ENCODE results near the gene VWF.

VWF gene

GRCh38 chr12:5902736-5903135, 221.7 kb downstream of the VWF start:
- no peak overlapping the region for H3K27ac ChIP-seq (ENCODE audit: low read depth, low read length)

DNA sequence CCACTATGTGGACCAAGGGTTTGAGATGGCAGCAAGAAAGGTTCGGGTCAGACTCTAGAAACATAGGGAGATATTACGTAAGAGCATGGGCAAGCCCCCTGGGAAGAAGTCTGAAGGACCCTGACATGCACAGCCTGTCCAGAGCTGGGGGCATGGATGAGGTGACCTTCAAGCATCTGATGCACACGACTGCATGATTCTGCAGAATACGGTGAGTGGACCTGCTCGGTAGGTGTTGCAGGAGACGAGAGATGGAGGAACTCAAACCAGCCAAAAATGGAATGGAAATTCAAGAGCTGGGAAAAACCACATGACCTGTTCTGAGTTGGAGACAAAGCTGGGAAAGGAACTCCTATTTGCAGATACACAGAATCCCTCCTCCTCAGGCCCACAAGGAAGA, 223.1 kb downstream of the VWF start:
- Histone ChIP-seq H3K4me3 (ENCODE audit: low read length) (no peak overlapping the region), H3K9me3 (ENCODE audit: insufficient read depth, low read depth, low read length) (no peaks in the 10 kb centered on the region), H3K4me1 (ENCODE audit: insufficient read depth, low read length) (no peaks in the 10 kb centered on the region), H3K27me3 (ENCODE audit: insufficient read depth, low read length) (no peaks in the 10 kb centered on the region), H3K27ac (ENCODE audit: low read depth, low read length) (no peak overlapping the region), H3K36me3 (ENCODE audit: insufficient read depth, low read length) (no peaks in the 10 kb centered on the region), H3K9ac (ENCODE audit: low read depth, low read length) (no peak overlapping the region)
- WGBS, result 93% methylated on average over 6 of the region's 6 CpGs

More at GRCh38 chr12:5902736-5903135, 221.7 kb downstream of the VWF start:
- Histone ChIP-seq H3K9ac (ENCODE audit: low read depth, low read length) (no peak overlapping the region), H3K9me3 (ENCODE audit: insufficient read depth, low read depth, low read length) (no peaks in the 10 kb centered on the region), H3K36me3 (ENCODE audit: insufficient read depth, low read length) (no peaks in the 10 kb centered on the region), H3K4me1 (ENCODE audit: insufficient read depth, low read length) (no peaks in the 10 kb centered on the region), H3K4me3 (ENCODE audit: low read length) (no peak overlapping the region), H3K27me3 (ENCODE audit: insufficient read depth, low read length) (no peaks in the 10 kb centered on the region)
- over 99% methylated on average over 2 of the region's 2 CpGs for WGBS

DNA sequence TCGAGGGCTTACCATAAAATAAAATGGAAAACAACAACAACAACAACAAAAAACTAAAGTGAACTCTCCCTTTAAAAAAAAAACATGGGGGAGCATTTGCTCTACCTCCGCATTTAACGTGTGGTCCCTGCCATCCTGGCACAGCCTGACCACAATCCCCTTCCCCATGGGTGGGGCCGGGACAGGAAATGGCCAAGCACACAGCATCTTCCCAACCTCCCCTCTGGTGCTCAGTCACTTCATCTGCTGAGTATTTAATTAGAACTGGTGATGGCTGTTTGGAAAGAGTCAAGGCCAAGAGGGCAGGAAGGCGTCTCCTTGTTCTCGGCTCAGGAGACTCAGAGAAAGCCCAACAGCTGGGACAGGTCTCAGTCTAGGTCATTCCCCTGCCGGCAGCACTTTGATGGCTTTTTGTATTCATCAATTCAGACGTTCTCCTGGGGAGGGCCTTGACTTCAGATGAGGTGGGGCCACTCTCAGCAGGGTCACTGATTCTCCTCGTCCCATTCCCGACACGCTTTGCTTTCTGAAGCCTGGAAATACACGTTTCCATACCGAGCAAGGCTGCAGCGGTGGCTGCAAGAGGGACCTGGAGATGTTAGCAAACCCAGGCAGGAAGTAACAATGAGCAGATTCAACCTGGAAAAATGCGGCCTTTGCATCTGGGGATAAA, 223.8 kb downstream of the VWF start:
- 62% methylated on average over 15 of the region's 15 CpGs for whole genome bisulfite sequencing
- Histone ChIP-seq H3K27ac (ENCODE audit: low read depth, low read length) (no peak overlapping the region), H3K27me3 (ENCODE audit: insufficient read depth, low read length) (no peaks in the 10 kb centered on the region), H3K9me3 (ENCODE audit: insufficient read depth, low read depth, low read length) (no peaks in the 10 kb centered on the region), H3K4me1 (ENCODE audit: insufficient read depth, low read length) (no peaks in the 10 kb centered on the region), H3K36me3 (ENCODE audit: insufficient read depth, low read length) (no peaks in the 10 kb centered on the region), H3K4me3 (ENCODE audit: low read length) (no peak overlapping the region), H3K9ac (ENCODE audit: low read depth, low read length) (no peak overlapping the region)

DNA sequence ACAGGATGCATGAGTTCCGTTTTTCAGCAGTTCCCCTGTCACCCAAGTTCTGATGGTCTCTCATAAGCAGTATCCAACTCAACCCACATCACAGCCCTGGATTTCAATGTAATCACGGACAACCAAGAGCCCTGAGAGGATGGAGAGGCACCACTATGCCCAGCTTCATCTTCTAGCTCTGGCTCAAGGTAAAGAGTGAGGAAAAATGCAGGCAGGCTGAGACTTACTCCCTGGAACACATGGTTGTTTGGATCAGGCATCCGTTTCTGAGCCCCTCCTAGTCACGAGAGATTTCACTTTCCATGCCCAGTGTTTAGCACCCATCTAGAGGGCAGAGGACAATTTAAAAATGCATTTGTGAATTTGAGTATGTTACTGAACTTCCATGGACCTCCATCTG, 224.4 kb downstream of the VWF start:
- Histone ChIP-seq H3K36me3 (ENCODE audit: insufficient read depth, low read length) (no peaks in the 10 kb centered on the region), H3K4me1 (ENCODE audit: insufficient read depth, low read length) (no peaks in the 10 kb centered on the region), H3K9me3 (ENCODE audit: insufficient read depth, low read depth, low read length) (no peaks in the 10 kb centered on the region), H3K27ac (ENCODE audit: low read depth, low read length) (no peak overlapping the region), H3K4me3 (ENCODE audit: low read length) (no peak overlapping the region), H3K27me3 (ENCODE audit: insufficient read depth, low read length) (no peaks in the 10 kb centered on the region), H3K9ac (ENCODE audit: low read depth, low read length) (no peak overlapping the region)
- WGBS, result 90% methylated on average over 4 of the region's 4 CpGs

DNA sequence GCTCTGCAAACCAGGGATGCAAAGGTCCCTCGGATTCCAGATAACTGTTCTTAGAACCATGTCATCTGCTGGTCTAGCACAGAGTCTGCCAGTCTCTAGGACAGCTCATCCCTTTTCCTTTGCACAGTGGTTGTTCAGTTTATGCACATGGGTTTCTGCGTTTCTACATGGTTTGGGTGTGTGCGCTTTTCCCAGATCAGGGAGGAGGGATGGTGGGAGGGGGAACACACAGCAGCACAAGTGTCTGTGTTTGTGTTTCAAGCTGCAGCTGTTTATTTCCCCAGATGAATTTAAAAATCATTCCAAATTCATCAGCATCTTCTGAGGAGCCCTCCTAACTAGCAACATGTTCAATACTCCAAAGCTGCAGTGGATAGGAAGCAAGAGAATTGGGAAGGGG, 224.8 kb downstream of the VWF start:
- Histone ChIP-seq H3K27me3 (ENCODE audit: insufficient read depth, low read length) (no peaks in the 10 kb centered on the region), H3K36me3 (ENCODE audit: insufficient read depth, low read length) (no peaks in the 10 kb centered on the region), H3K27ac (ENCODE audit: low read depth, low read length) (no peak overlapping the region), H3K4me3 (ENCODE audit: low read length) (no peak overlapping the region), H3K4me1 (ENCODE audit: insufficient read depth, low read length) (no peaks in the 10 kb centered on the region), H3K9ac (ENCODE audit: low read depth, low read length) (no peak overlapping the region), H3K9me3 (ENCODE audit: insufficient read depth, low read depth, low read length) (no peaks in the 10 kb centered on the region)
- 96% methylated on average over 3 of the region's 3 CpGs for WGBS

DNA sequence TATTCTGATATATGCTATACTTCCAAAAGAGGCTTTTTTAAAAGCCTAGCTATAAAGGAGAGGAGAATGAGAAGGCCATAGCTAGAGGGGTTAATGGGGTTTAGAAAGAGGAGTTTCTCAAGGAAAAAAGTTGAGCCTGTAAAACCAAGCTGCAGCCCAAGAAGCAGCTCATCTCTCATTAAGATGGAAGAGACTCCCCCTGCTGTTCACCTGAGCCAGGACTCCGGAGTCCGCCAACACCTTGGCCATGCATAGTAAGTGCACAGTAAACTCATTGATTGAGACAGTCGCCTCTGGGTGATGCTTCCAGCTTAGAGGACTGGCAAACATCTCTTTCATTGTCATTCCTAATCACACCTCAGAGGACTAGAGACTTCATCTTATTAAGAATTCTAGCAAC, 225.6 kb downstream of the VWF start:
- WGBS, result 68% methylated on average over 3 of the region's 3 CpGs

More for the DNA sequence above, 225.6 kb downstream of the VWF start:
- Histone ChIP-seq H3K9ac (ENCODE audit: low read depth, low read length) (no peak overlapping the region), H3K27me3 (ENCODE audit: insufficient read depth, low read length) (no peaks in the 10 kb centered on the region), H3K9me3 (ENCODE audit: insufficient read depth, low read depth, low read length) (no peaks in the 10 kb centered on the region), H3K4me1 (ENCODE audit: insufficient read depth, low read length) (no peaks in the 10 kb centered on the region), H3K4me3 (ENCODE audit: low read length) (no peak overlapping the region), H3K27ac (ENCODE audit: low read depth, low read length) (no peak overlapping the region), H3K36me3 (ENCODE audit: insufficient read depth, low read length) (no peaks in the 10 kb centered on the region)

All from HUES64 (cell line).